ENCODE results near the gene TPSD1. TPM values are rescaled to one million over a fixed set of nuclear protein-coding genes. Genes with fewer than 3 reads are reported as not detected.

Gene TPSD1
- total and polyA plus RNA-seq, 2 donors (not counting 1 experiment from before 2014, with no cell fraction given) = not detected

- Histone ChIP-seq H3K9ac (ENCODE audit: low read length) (no peak overlapping the region), H4K20me1 (ENCODE audit: control insufficient read depth, insufficient read depth, low read length, poor library complexity, severe bottlenecking) (no peaks in the 10 kb centered on the region), H2AFZ (ENCODE audit: insufficient read depth, low read depth, low read length, poor library complexity, severe bottlenecking) (peak overlapping the region; percentile 33), H3K4me1 (ENCODE audit: control insufficient read depth in 2 of 2, insufficient read depth in 2 of 2, low read length in 2 of 2) (peaks cover 6 to 8% of the 10 kb centered on the region in 2 donors), H3K36me3 (replicated peaks in 1 of 2; ENCODE audit: control extremely low read depth in 1 of 2, control insufficient read depth in 1 of 2, extremely low read depth in 1 of 2, insufficient read depth in 2 of 2, low read length in 1 of 2) (no peaks in the 10 kb centered on the region), H3K4me2 (replicated peaks; ENCODE audit: low read depth, low read length, poor library complexity, severe bottlenecking) (peak overlapping the region; percentile 51), H3K79me2 (ENCODE audit: control insufficient read depth, insufficient read depth, low read length) (no peaks in the 10 kb centered on the region), H3K4me3 (ENCODE audit: control extremely low read depth in 1 of 5, extremely low read depth in 1 of 5, insufficient read depth in 1 of 5, low read depth in 2 of 5, low read length in 4 of 5) (no peak overlapping the region), H3K9me3 (ENCODE audit: control extremely low read depth in 1 of 3, control insufficient read depth in 2 of 3, insufficient read depth in 1 of 3, low read length in 2 of 3) (peaks cover 0 to 7% (median 0%) of the 10 kb centered on the region in 3 donors), H3K27me3 (replicated peaks in 1 of 4; ENCODE audit: control extremely low read depth in 1 of 4, control insufficient read depth in 3 of 4, insufficient read depth in 4 of 4, low read length in 3 of 4) (peaks cover 0 to 62% (median 12%) of the 10 kb centered on the region in 4 experiments), H3K27ac (ENCODE audit: low read length in 2 of 2) (no peak overlapping the region)
- Mint-ChIP-seq H3K4me1 (peaks cover 4% of the 10 kb centered on the region), H3K27ac (no peak overlapping the region), H3K27me3 (peaks cover 21% of the 10 kb centered on the region), H3K4me3 (peak overlapping the region; percentile 49), H3K9me3 (ENCODE audit: insufficient read depth) (no peaks in the 10 kb centered on the region)
- peak; percentile 10 for ATAC-seq (ENCODE audit: low read depth)
- ChIA-PET POLR2A (no interaction called here), CTCF (no interaction called here)
- WGBS (ENCODE audit: insufficient coverage) = 26% methylated on average over 39 of the region's 42 CpGs
- TF ChIP-seq, protein P1, sequence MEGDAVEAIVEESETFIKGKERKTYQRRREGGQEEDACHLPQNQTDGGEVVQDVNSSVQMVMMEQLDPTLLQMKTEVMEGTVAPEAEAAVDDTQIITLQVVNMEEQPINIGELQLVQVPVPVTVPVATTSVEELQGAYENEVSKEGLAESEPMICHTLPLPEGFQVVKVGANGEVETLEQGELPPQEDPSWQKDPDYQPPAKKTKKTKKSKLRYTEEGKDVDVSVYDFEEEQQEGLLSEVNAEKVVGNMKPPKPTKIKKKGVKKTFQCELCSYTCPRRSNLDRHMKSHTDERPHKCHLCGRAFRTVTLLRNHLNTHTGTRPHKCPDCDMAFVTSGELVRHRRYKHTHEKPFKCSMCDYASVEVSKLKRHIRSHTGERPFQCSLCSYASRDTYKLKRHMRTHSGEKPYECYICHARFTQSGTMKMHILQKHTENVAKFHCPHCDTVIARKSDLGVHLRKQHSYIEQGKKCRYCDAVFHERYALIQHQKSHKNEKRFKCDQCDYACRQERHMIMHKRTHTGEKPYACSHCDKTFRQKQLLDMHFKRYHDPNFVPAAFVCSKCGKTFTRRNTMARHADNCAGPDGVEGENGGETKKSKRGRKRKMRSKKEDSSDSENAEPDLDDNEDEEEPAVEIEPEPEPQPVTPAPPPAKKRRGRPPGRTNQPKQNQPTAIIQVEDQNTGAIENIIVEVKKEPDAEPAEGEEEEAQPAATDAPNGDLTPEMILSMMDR (IDR thresholded peaks at IDR 0.05) = no peak
- no peak for DNase-seq
- intact Hi-C loops (cut with micrococcal nuclease) = no loop called here
These were observed 3.3 kb downstream of the TPSD1 start for GRCh38 chr16:1258906-1259759.

DNA sequence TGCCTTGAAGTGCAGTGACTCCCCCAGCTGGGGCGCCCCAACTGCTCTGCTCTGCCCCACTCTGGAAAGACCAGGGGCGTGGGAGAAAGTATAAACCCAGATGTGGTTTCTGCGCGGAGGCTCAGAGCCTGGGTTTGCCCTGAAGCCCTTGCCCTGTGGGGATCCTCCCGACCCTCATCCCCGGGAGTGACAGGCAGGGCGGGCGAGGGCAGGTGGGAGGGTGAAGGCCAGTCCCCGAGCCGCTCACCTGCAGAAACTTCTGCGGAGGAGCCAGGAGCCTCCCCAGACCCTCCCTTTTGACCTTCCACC is 3.8 kb downstream of the TPSD1 start:
- no peaks in the 10 kb centered on the region for H3K79me2 ChIP-seq (ENCODE audit: control insufficient read depth, insufficient read depth, low read length)
- WGBS (ENCODE audit: insufficient coverage) = 48% methylated on average over 7 of the region's 11 CpGs
- no peak for ATAC-seq (ENCODE audit: low read depth)

More for the DNA sequence above, 3.8 kb downstream of the TPSD1 start:
- DNase-seq = no peak
- Histone ChIP-seq H3K36me3 (replicated peaks in 1 of 2; ENCODE audit: control extremely low read depth in 1 of 2, control insufficient read depth in 1 of 2, extremely low read depth in 1 of 2, insufficient read depth in 2 of 2, low read length in 1 of 2) (no peaks in the 10 kb centered on the region), H3K27ac (ENCODE audit: low read length in 2 of 2) (no peak overlapping the region), H3K9ac (ENCODE audit: low read length) (no peak overlapping the region), H3K27me3 (replicated peaks in 1 of 4; ENCODE audit: control extremely low read depth in 1 of 4, control insufficient read depth in 3 of 4, insufficient read depth in 4 of 4, low read length in 3 of 4) (peaks cover 0 to 62% (median 12%) of the 10 kb centered on the region in 4 experiments), H2AFZ (ENCODE audit: insufficient read depth, low read depth, low read length, poor library complexity, severe bottlenecking) (no peak overlapping the region), H4K20me1 (ENCODE audit: control insufficient read depth, insufficient read depth, low read length, poor library complexity, severe bottlenecking) (no peaks in the 10 kb centered on the region), H3K4me2 (replicated peaks; ENCODE audit: low read depth, low read length, poor library complexity, severe bottlenecking) (no peak overlapping the region), H3K4me3 (ENCODE audit: control extremely low read depth in 1 of 5, extremely low read depth in 1 of 5, insufficient read depth in 1 of 5, low read depth in 2 of 5, low read length in 4 of 5) (no peak overlapping the region), H3K9me3 (ENCODE audit: control extremely low read depth in 1 of 3, control insufficient read depth in 2 of 3, insufficient read depth in 1 of 3, low read length in 2 of 3) (peaks cover 0 to 7% (median 0%) of the 10 kb centered on the region in 3 donors), H3K4me1 (ENCODE audit: control insufficient read depth in 2 of 2, insufficient read depth in 2 of 2, low read length in 2 of 2) (peaks cover 6 to 8% of the 10 kb centered on the region in 2 donors)
- H3K27me3 Mint-ChIP-seq = peaks cover 21% of the 10 kb centered on the region
- H3K27ac Mint-ChIP-seq = no peak overlapping the region
- peaks cover 4% of the 10 kb centered on the region for H3K4me1 Mint-ChIP-seq
- no peak overlapping the region for H3K4me3 Mint-ChIP-seq
- CTCF ChIA-PET = no interaction called here
- no peak for TF ChIP-seq EZH2 (IDR thresholded peaks at IDR 0.05; ENCODE audit: borderline replicate concordance, insufficient read depth, low read depth, low read length, poor library complexity, severe bottlenecking)
- H3K9me3 Mint-ChIP-seq (ENCODE audit: insufficient read depth) = peaks cover 5% of the 10 kb centered on the region
- POLR2A ChIA-PET = no interaction called here
- intact Hi-C loops (cut with micrococcal nuclease) = no loop called here
